GM21447 (cell line): ENCODE measurements around the gene RPS19BP1.
A peak's percentile ranks its signal among the peaks of the same experiment; 100 is the strongest.
"Not testable (repeated sequence)": the region's sequence is repeated elsewhere in the genome, so short reads cannot be mapped to it uniquely, and the experiment has no call there.

Source experiments
- ATAC-seq: cut with Tn5 transposase; IDR thresholded peaks from one replicate; pipeline ENCODE4 v1.9.1; 2021; ENCODE audit not compliant: unreplicated experiment

Gene RPS19BP1

GRCh38 chr22:39514373-39514973 lies 18.1 kb downstream of the RPS19BP1 start:
- no peak for ATAC-seq

GRCh38 chr22:39513791-39514190 lies 18.8 kb downstream of the RPS19BP1 start:
- ATAC-seq, result no peak

GRCh38 chr22:39512026-39512425 lies 20.5 kb downstream of the RPS19BP1 start:
- no peak for ATAC-seq

- no peak for ATAC-seq
Measured at GRCh38 chr22:39511226-39511625, 21.3 kb downstream of the RPS19BP1 start.

GRCh38 chr22:39510529-39511149 lies 21.9 kb downstream of the RPS19BP1 start:
- ATAC-seq, result no peak

- no peak for ATAC-seq
Measured at GRCh38 chr22:39508393-39508792, 24.2 kb downstream of the RPS19BP1 start.

- ATAC-seq, result not testable (repeated sequence)
Measured at GRCh38 chr22:39507021-39507420, 25.5 kb downstream of the RPS19BP1 start.

GRCh38 chr22:39504071-39504470 lies 28.5 kb downstream of the RPS19BP1 start:
- ATAC-seq, result no peak

- ATAC-seq, result no peak
Measured at GRCh38 chr22:39503630-39504029, 28.9 kb downstream of the RPS19BP1 start.

GRCh38 chr22:39502789-39503409 lies 29.6 kb downstream of the RPS19BP1 start:
- ATAC-seq, result peak; percentile 17

GRCh38 chr22:39502109-39502788 lies 30.3 kb downstream of the RPS19BP1 start, which contains the start of gene MIEF1:
Gene MIEF1, plus strand, starts transcription at chr22:39502290. Its CDS starts 9,005 bp downstream, at chr22:39511295.
- peak; percentile 82 for ATAC-seq

GRCh38 chr22:39501644-39502108 lies 30.9 kb downstream of the RPS19BP1 start:
- ATAC-seq, result peak; percentile 17

- ATAC-seq, result no peak
Measured at GRCh38 chr22:39500101-39500500, 32.4 kb downstream of the RPS19BP1 start.

- ATAC-seq, result no peak
Measured at GRCh38 chr22:39498802-39499201, 33.7 kb downstream of the RPS19BP1 start.

GRCh38 chr22:39498368-39498767 lies 34.2 kb downstream of the RPS19BP1 start:
- ATAC-seq, result no peak

- ATAC-seq, result no peak
Measured at GRCh38 chr22:39497429-39497828, 35.1 kb downstream of the RPS19BP1 start.

- no peak for ATAC-seq
Measured at GRCh38 chr22:39496131-39496838, 36.3 kb downstream of the RPS19BP1 start.

- no peak for ATAC-seq
Measured at GRCh38 chr22:39494471-39495120, 38.0 kb downstream of the RPS19BP1 start.

GRCh38 chr22:39493759-39494158 lies 38.8 kb downstream of the RPS19BP1 start:
- no peak for ATAC-seq

GRCh38 chr22:39492186-39492585 lies 40.4 kb downstream of the RPS19BP1 start:
- ATAC-seq, result no peak
